SK-N-SH (cell line): ENCODE data around the gene SLC46A1.

Experiments
- ELF1 ChIP-seq: IDR thresholded peaks from 2 replicates; pipeline ENCODE4 v1.4.0; 2012
- GABPA ChIP-seq: IDR thresholded peaks from 2 replicates; pipeline ENCODE4 v1.4.0; 2012; ENCODE audit warnings: low read depth, mild to moderate bottlenecking
- MXI1 ChIP-seq: IDR thresholded peaks from 2 replicates; pipeline ENCODE4 v1.6.1; 2012; ENCODE audit warnings: mild to moderate bottlenecking, low read depth, low read length, improper control_type of control experiment
- RFX5 ChIP-seq: IDR thresholded peaks from 2 replicates; pipeline ENCODE4 v1.6.1; 2012; ENCODE audit warnings: mild to moderate bottlenecking, improper control_type of control experiment, low read length
- SIN3A ChIP-seq: IDR thresholded peaks from 2 replicates; pipeline ENCODE4 v1.6.1; 2012; ENCODE audit warnings: low read depth, mild to moderate bottlenecking, low read length, moderate library complexity, borderline replicate concordance
- TF ChIP-seq, protein P1 (sequence below): fragments of 200-600 bp; sonication (generic); IDR thresholded peaks from 2 replicates; pipeline ENCODE4 v1.6.1; 2017; ENCODE audit warnings: antibody characterized with exemption, mild to moderate bottlenecking, moderate library complexity

GRCh38 chr17:28407974-28408306, 1.9 kb upstream of the SLC46A1 start:
- TF ChIP-seq, protein P1, sequence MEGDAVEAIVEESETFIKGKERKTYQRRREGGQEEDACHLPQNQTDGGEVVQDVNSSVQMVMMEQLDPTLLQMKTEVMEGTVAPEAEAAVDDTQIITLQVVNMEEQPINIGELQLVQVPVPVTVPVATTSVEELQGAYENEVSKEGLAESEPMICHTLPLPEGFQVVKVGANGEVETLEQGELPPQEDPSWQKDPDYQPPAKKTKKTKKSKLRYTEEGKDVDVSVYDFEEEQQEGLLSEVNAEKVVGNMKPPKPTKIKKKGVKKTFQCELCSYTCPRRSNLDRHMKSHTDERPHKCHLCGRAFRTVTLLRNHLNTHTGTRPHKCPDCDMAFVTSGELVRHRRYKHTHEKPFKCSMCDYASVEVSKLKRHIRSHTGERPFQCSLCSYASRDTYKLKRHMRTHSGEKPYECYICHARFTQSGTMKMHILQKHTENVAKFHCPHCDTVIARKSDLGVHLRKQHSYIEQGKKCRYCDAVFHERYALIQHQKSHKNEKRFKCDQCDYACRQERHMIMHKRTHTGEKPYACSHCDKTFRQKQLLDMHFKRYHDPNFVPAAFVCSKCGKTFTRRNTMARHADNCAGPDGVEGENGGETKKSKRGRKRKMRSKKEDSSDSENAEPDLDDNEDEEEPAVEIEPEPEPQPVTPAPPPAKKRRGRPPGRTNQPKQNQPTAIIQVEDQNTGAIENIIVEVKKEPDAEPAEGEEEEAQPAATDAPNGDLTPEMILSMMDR = no peak
- no peak for TF ChIP-seq GABPA
- no peak for TF ChIP-seq RFX5
- no peak for TF ChIP-seq SIN3A
- no peak for TF ChIP-seq MXI1
- no peak for TF ChIP-seq ELF1
